ENCODE results near the gene ZDHHC19. TPM values are rescaled to one million over a fixed set of nuclear protein-coding genes. Genes with fewer than 3 reads are reported as not detected.

Gene ZDHHC19
- total and polyA plus RNA-seq, 2 experiments from 2014 or later: 1.3 to 15.7 TPM

- no peak for TF ChIP-seq ETS1 (IDR thresholded peaks at IDR 0.05)
- no peak for TF ChIP-seq CREB1 (CRISPR knock-in tag; IDR thresholded peaks at IDR 0.05; ENCODE audit: low read depth)
- no peak for TF ChIP-seq EZH2 (IDR thresholded peaks at IDR 0.05; ENCODE audit: low read depth, unreplicated experiment)
- no peak for TF ChIP-seq ZNF331 (CRISPR knock-in tag; IDR thresholded peaks at IDR 0.05; ENCODE audit: low read depth)
- TF ChIP-seq REST (IDR thresholded peaks at IDR 0.05; ENCODE audit: unreplicated experiment): no peak
- no peak for TF ChIP-seq NANOG (IDR thresholded peaks at IDR 0.05; ENCODE audit: borderline replicate concordance)
Observed at GRCh38 chr3:196175116-196175625, 36.0 kb downstream of the ZDHHC19 start (continued).

GRCh38 chr3:196174652-196175051, 36.5 kb downstream of the ZDHHC19 start:
- no peak overlapping the region for H3K4me3 ChIP-seq
- H3K36me3 ChIP-seq (ENCODE audit: insufficient read depth): no peaks in the 10 kb centered on the region
- Mint-ChIP-seq H3K27me3 (ENCODE audit: insufficient read depth, low read depth, poor library complexity) (no peaks in the 10 kb centered on the region), H3K4me1 (peaks cover 17% of the 10 kb centered on the region), H3K36me3 (ENCODE audit: low read depth) (no peaks in the 10 kb centered on the region), H3K27ac (no peak overlapping the region), H3K4me3 (no peak overlapping the region), H3K9me3 (no peaks in the 10 kb centered on the region)
- no peaks in the 10 kb centered on the region for H3F3A ChIP-seq (replicated peaks; ENCODE audit: low read depth)
- no peak for ATAC-seq
- peak overlapping the region; percentile 43; the same call in 1 of the 2 replicates for H2AFZ ChIP-seq
- no peak overlapping the region for H3K4me2 ChIP-seq
- no peaks in the 10 kb centered on the region for H4K20me1 ChIP-seq (replicated peaks; ENCODE audit: insufficient read depth)
- no peak for TF ChIP-seq NANOG (IDR thresholded peaks at IDR 0.05; ENCODE audit: borderline replicate concordance)
- no peak for TF ChIP-seq JUNB (IDR thresholded peaks at IDR 0.05; ENCODE audit: unreplicated experiment)
- no peak for TF ChIP-seq ZNF462 (CRISPR knock-in tag; IDR thresholded peaks at IDR 0.05)
- no peak for TF ChIP-seq EZH2 (IDR thresholded peaks at IDR 0.05; ENCODE audit: low read depth, unreplicated experiment)
- TF ChIP-seq ZNF114 (CRISPR knock-in tag; IDR thresholded peaks at IDR 0.05): no peak
- TF ChIP-seq CTCF (conservative IDR thresholded peaks at IDR 0.05; ENCODE audit: low read depth in 2 of 2): no peak
- no peak for TF ChIP-seq EZH2phosphoT487 (IDR thresholded peaks at IDR 0.05; ENCODE audit: unreplicated experiment)
- no peaks in the 10 kb centered on the region for H3K27me3 ChIP-seq (ENCODE audit: insufficient read depth)
- no peak overlapping the region for H3K27ac ChIP-seq (ENCODE audit: low read depth)
- DNase-seq (ENCODE audit: low spot score): no peak
- no peaks in the 10 kb centered on the region for H3K79me2 ChIP-seq (replicated peaks; ENCODE audit: insufficient read depth)
- H3K9me2 ChIP-seq (ENCODE audit: insufficient read depth): no peaks in the 10 kb centered on the region
- peaks cover 10% of the 10 kb centered on the region for H3K4me1 ChIP-seq (ENCODE audit: insufficient read depth)
